GM21423 (cell line): ENCODE measurements around the gene IL19.

Experiments
- ATAC-seq: cut with Tn5 transposase; IDR thresholded peaks from one replicate; pipeline ENCODE4 v1.9.1; 2021; ENCODE audit warnings: mild to moderate bottlenecking, moderate library complexity; ENCODE audit not compliant: unreplicated experiment

IL19 gene

DNA sequence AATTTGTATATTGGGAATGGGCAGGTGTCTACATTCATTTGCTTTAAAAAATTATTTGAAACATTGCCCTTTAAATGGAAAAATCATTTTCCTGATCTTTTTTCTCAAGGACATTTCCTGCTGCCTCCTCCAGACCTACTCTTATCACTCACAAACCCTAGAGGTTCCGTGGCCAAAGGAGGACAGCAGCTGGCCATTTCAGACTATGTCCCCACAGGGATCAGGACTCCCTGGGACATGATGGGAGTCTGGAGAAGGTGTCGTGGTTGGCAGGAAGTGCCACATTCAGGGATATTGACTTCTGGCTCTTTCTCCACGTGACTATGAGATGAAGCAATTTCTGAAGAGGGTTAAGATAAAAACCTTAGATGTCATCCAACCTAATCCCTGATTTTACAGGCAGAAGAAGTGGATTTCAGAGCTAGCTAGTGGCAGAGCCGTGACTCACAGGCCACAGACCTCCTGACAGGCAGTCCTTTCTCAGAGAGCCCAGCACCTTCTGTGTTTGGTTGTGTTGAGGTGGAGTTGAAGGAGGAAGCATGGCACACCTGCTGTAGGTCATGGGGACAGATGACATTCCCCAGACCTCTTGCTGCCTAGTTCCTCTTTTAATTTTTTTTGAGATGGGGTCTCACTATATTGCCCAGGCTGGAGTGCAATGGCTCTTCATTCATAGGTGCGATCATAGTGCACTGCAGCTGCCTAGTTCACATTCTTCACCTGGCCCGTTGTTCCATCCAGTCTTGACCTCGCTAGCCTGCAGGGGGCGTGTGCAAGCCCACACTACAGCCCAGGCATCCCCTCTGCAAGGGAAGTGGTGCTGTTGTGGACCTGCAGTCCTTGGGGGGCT lies 27.2 kb downstream of the IL19 start:
- no peak for ATAC-seq

GRCh38 chr1:206798384-206798996 lies 27.9 kb downstream of the IL19 start:
- ATAC-seq, result no peak

- ATAC-seq, result no peak
These were observed 28.7 kb downstream of the IL19 start for GRCh38 chr1:206799311-206799710.

DNA sequence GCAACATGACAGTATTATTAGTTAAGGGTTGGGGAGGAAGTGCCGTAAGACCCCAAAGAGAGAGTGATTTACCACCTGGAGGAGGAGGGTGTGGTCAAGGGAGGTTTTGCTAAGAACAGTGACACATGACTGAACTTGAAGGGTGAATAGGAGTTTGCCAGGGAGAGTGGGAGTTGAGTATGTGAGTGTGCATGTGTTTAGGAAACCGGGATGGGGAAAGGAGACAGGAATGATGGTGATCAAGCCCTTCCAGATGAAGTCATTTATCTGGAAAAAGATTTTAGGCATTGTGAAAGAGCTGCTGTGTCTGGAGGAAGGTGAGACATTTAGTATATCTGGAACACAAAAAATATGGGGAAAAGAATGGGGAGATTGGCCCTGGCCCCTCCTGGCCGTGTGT lies 29.8 kb downstream of the IL19 start:
- no peak for ATAC-seq

DNA sequence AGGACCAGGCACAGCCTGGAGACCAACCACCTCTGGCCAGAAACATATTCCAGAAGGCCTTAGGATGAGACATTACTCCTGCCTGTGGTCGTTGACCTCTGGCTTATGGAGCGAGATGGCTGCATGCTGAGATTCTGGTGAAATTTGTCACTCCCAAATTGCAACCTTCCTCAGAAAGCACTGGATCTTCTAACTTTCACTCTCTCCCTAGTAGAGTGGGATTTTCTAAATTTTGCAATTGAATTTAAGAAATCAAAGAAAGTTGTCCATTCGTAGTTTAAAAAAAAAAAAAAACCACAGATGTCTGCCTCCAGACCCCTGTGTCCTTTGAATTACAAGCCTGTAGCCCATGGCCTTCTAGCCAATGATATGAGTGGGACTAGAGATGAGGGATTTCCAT lies 30.3 kb downstream of the IL19 start:
- no peak for ATAC-seq

DNA sequence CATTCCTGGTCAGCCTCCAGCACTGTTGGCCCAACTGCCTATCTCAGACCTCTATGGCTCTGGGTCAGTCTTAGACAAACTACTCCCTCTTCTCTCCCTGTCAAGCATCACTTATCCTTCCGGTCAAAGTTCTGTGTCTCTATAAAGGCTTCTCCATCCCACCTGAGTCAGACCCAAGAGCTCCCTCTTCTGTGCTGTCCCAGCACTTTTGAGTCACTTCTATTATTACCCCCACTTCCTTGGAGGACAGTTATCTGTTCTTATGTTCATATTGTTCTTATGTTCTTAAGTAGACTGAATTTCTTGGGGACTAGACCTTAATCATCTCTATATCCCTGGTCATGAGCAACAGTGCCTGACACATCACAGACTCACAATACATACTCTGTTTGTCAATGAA lies 30.9 kb downstream of the IL19 start:
- ATAC-seq, result no peak

DNA sequence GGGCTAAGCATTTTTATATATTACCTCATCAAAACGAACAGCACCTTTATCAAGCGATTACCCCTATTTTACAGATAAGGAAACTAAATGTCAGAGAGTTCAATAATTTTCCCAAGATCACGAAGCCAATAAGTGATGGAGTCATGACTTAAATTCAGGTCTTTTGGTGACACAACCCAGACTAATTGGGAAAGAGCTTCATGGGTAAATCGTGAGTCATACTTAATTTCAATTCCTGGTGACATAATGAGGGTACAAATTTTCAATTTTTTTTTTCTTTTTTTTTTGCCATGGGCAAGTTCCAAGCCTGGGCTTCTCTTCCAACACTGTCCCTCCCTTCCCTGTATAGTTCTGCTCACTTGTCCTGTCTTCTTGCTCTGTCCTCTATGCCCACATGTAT lies 31.8 kb downstream of the IL19 start:
- no peak for ATAC-seq

DNA sequence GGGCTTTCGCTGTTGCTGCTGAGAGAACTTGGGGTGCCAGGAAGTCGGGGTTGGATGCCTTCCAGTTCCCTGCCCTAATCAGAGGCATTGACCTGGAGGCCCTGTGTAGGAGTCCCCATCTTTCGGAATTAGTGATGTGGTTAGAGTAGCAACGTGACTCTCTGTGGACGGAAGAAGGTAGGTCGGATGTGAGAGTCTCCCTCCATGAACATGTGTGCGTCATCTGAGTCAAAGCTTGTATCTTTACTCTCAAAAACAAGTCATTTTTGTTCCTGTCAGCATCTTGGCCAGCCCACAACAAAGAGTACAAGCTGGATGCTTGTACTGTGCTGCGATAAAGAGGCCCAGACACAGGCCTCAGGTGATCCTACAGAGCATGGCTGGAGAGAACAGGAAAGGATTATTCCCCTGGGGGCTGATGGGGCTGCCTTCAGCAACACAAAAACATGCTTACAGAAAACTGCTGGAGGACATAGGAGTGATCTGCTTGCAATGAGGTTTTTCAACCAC lies 32.7 kb downstream of the IL19 start:
- ATAC-seq, result peak; percentile 98

DNA sequence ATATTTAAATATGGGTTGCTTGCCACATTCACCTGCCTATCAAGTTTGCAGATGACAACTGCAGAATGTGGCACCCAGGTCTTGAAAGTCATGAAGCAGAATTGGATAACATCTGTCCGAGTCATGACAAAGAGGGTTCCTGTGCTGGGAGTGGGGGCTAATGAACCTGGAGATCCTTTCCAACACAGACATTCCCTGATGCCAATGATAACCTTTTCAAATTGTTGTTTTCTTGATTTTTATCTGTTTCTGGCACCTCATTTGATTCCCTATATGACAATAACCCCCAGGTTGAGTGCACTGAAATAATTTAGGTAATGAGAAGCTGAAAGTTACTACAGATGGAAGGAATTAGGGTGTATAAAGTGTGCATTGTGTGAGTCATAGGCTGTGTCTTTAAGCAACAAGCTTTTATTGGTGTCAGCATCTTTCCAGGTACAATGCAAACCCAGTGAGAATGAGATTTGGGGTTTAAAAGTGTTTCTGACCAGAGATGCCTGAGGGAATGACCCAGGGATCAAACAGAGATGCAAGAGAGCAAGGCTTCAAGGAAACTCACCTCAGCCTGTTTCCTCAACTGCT lies 33.7 kb downstream of the IL19 start:
- ATAC-seq, result no peak

DNA sequence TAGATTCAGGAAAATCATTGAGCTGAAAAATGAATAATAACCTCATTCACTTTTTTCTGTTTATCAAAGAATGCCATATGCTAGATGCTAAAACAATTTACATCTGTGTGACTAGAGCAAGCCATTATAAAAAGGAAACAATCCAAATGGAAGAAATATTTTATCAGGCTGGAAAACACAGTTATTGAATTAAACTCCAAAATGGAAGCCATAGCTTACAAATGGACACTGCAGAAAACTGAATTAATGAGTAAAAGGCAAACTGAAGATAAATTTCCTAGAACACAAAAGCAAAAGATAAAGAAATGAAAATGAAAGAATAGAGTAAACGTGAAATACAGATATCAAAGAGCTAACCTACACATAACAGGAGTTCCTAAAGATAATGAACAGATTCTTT lies 34.8 kb downstream of the IL19 start:
- no peak for ATAC-seq

- ATAC-seq, result no peak
These were observed 38.0 kb downstream of the IL19 start for GRCh38 chr1:206808615-206809014.

DNA sequence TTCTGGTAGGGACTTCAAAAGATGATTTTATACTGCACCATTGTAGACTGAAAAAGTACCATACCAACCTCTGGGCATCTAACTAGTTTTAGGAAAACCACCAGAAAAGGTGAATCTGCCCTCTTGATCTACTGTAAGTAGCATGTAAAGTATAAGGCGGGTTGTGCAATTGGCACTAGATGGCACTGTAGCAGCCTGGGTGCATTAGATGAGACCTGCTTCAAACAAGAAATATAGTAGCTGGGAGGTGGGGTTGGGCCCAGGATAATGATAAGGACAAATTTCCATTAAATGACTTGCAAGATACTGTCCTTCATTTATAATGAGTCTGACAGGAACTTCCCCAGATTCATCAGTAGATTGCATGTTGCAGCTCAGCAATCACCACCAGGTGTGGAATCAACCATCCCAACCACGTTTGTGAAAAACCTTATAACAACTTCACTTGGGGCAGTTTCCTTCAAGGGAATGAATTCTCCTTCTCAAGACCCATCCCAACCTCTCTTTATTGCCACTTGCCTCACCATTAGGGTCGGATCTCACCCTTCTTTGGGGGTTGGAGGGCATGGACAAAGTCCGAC lies 39.0 kb downstream of the IL19 start:
- ATAC-seq, result no peak

GRCh38 chr1:206812471-206812870 lies 41.9 kb downstream of the IL19 start:
- ATAC-seq, result no peak

DNA sequence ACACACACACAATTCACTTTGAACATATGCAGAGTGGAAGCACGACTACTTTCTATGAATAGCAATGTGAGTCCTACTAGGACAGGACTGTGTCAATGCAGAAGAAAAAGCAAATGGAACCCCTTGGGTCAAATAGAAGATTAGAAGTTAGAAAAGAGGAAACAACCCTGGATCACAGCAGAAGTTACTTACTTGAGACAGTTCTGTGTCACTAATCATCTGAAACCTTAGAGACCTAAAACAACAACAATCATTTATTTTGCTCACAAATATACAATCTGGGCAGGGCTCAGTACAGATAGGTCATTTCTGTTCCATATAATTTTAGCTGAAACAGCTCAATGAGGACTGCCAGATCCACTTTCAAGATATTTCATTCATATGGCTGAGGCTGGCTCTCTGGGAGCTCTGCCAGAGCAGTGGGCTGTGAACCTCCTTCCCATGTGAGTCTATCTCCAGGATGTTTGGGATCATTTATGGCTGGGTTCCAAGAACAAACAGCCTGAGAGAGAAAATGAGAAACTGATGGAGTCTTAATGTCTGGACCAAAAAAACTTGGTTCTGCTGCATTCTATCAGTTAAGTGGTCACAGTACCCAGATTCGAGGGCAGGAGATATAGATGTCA lies 44.3 kb downstream of the IL19 start:
- no peak for ATAC-seq

GRCh38 chr1:206816390-206817287 lies 46.1 kb downstream of the IL19 start:
- ATAC-seq, result no peak

- ATAC-seq, result no peak
These were observed 50.9 kb downstream of the IL19 start for GRCh38 chr1:206821493-206821892.

DNA sequence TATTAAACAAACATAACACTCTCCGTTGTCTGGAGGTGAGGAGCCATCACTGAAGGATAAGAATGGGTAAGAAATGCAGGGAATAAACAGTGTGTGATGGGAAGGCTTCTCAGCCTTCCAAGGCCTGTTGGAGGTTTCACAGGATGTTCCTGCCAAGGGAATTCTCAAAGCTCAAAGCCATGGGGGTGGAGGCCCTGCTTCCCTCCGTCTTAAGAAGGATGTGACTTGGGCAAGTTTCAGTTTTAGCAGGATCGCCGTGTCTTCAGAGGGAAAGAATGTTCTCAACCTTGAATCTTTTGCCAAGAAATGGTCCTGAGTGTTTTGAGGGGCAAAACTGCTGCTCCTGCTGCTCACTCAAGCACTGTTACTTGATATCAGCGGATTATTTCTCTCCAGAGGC lies 53.2 kb downstream of the IL19 start:
- ATAC-seq, result no peak

GRCh38 chr1:206824331-206824730 lies 53.8 kb downstream of the IL19 start:
- no peak for ATAC-seq

GRCh38 chr1:206826394-206826793 lies 55.8 kb downstream of the IL19 start:
- ATAC-seq, result no peak

- ATAC-seq, result no peak
These were observed 57.5 kb downstream of the IL19 start for GRCh38 chr1:206828061-206828460.
